Epithelial cell of esophagus (primary cell): ENCODE data around the gene IBSP.

Experiments used
- DNase-seq: peaks from one replicate; pipeline ENCODE4 v3.0.0; 2010; ENCODE audit warnings: low read depth
- H3K4me3 ChIP-seq: 2 replicates; pipeline ENCODE4 v1.5.1; 2011; ENCODE audit warnings: mild to moderate bottlenecking, low read length, control low read depth
- TF ChIP-seq, protein P1 (sequence below): IDR thresholded peaks from 2 replicates; pipeline ENCODE4 v1.5.1; 2011; ENCODE audit warnings: low read depth, mild to moderate bottlenecking, low read length, control low read depth, inconsistent platforms; ENCODE audit not compliant: insufficient read depth; ENCODE audit errors: missing control alignments

IBSP gene

DNA sequence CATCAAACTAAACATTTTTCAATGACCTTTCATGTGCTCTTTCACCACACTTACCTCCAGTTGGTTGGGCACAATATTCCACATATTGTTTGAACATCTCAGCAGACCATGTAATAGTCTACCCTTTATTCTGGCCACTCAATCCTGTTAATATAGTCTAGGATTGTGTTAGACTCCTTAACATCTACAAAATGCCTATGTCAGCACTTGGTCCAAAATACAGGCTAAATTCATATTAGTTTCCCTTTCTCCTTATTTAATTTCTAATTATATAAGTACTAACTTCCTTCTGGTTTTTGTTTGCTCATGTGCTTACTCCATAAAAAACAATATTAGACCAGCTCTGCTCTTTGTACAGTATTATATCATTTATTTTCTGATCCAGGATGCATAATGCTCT lies 54.5 kb downstream of the IBSP start:
- TF ChIP-seq, protein P1, sequence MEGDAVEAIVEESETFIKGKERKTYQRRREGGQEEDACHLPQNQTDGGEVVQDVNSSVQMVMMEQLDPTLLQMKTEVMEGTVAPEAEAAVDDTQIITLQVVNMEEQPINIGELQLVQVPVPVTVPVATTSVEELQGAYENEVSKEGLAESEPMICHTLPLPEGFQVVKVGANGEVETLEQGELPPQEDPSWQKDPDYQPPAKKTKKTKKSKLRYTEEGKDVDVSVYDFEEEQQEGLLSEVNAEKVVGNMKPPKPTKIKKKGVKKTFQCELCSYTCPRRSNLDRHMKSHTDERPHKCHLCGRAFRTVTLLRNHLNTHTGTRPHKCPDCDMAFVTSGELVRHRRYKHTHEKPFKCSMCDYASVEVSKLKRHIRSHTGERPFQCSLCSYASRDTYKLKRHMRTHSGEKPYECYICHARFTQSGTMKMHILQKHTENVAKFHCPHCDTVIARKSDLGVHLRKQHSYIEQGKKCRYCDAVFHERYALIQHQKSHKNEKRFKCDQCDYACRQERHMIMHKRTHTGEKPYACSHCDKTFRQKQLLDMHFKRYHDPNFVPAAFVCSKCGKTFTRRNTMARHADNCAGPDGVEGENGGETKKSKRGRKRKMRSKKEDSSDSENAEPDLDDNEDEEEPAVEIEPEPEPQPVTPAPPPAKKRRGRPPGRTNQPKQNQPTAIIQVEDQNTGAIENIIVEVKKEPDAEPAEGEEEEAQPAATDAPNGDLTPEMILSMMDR: no peak
- no peak overlapping the region for H3K4me3 ChIP-seq
- no peak for DNase-seq

DNA sequence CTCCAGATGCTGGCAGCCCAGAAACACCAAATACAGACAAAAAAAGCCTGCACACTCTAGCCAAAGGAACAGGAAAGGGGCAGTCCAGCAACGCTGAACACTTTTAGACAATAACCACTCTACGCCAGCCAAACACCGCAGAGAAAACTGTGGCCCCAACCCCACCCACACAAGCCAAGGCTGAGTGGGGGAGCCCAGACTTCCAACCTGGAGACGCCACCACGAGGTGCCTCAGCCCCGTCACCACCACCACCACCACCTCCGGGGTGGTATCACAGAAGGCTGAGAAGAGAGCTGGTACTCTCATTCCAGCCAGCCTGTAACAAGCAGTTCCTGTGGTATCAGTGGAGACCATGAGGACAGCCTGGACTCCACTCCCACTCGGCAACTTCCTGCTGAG lies 56.2 kb downstream of the IBSP start:
- no peak overlapping the region for H3K4me3 ChIP-seq
- TF ChIP-seq, protein P1: no peak
- DNase-seq: no peak

DNA sequence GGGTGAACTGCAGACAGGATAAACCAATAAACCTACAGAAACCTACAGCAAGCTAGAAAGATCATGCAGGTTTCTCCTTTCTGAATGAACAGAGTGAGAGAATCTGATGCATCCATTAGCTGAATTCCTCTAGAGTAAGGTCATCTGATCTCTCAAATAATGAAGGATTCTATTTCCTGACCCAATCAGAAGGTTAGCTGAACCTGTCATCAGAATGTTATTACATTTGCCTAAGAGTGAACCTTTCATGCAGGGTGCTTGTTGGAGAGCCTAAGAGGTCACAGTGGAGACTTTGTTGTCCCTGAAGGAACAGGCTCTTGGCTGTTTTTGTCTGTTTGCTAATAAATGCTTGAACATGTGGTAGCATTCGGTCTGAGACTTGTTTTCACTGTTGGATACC lies 57.5 kb downstream of the IBSP start:
- TF ChIP-seq, protein P1: no peak
- H3K4me3 ChIP-seq: no peak overlapping the region
- no peak for DNase-seq

DNA sequence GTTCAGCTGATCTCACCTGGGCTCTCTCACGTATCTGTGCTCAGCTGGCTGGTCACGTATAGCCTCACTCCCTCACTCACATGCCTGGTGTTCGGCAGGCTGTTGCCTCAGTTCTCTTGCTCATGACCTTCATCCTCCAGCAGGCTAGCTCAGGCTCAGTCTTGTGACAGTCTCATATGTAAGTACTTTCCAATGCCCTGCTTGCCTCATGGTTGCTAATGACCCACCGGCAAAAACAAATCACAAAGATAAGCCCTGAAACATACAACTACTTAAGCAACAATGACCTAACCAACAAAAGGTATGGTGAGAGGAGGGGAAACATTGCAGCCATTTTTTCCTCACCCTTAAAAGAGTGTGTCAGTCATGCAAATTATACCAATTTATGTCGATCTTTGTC lies 58.4 kb downstream of the IBSP start:
- TF ChIP-seq, protein P1: no peak
- DNase-seq: no peak

More for the DNA sequence above, 58.4 kb downstream of the IBSP start:
- H3K4me3 ChIP-seq: no peak overlapping the region
